Measurements from ENCODE around the gene ITGA1.
"Not testable (repeated sequence)": the region's sequence is repeated elsewhere in the genome, so short reads cannot be mapped to it uniquely, and the experiment has no call there.

The ITGA1 gene

GRCh38 chr5:52801329-52801728, 13.6 kb downstream of the ITGA1 start:
- peak; percentile 13 for DNase-seq (ENCODE audit: low spot score)

DNA sequence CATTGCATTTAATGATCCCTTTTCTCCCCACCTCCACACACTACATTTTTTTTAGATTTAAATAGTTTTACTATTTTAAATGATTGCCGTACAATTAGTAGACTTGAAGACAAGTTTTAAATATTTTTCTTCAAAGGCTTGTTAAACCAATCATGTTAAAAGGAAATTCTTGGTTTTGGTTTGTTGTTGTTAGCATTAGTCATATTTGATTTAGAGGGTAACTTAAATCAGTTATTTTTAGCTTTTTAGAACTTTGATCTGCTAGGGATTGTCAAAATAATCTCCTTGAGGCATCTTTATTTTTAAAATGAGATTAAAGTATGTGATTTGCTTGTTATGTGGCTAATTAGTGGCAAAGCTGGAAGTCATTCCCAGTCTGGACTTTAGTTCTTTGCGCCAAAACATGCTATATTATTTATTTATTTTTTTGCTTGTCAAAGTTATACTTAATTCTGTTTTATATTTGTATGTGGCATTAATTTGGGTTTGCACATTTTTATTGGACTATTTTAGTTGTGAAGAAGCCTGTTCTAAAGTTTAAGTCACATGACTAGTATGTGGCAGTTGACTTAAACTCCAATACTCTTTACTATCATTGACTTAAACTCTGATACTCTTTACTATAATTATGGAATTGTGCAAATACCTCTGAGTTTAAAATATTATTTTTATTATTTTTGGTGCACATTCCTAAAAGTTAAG, 14.7 kb downstream of the ITGA1 start:
- DNase-seq (ENCODE audit: low spot score): no peak

GRCh38 chr5:52802974-52803336, 15.2 kb downstream of the ITGA1 start:
- DNase-seq (ENCODE audit: low spot score): no peak

- no peak for DNase-seq (ENCODE audit: low spot score)
Measured at GRCh38 chr5:52804387-52804791, 16.7 kb downstream of the ITGA1 start.

- no peak for DNase-seq (ENCODE audit: low spot score)
Measured at GRCh38 chr5:52804981-52805380, 17.3 kb downstream of the ITGA1 start.

- DNase-seq (ENCODE audit: low spot score): no peak
Measured at GRCh38 chr5:52805615-52806014, 17.9 kb downstream of the ITGA1 start.

DNA sequence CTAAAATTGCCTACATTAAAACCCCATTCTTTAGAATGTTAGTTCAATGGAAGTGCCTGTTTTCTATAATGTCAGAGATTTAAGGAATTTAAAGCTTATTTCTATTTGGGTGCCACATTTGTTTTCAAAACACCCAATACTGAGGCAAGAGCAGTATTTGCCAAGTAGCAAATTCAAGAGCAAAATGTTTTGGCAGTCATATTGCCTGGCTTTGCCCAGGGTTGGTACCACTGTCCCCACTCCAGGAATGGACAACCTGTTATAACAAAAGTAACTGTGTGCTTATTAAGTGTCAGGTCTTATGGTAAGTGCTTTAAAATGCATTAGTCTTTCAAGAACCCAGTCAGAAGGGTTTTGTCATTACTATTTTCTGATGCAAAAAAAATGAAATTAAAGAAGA, 19.3 kb downstream of the ITGA1 start:
- no peak for DNase-seq (ENCODE audit: low spot score)

DNA sequence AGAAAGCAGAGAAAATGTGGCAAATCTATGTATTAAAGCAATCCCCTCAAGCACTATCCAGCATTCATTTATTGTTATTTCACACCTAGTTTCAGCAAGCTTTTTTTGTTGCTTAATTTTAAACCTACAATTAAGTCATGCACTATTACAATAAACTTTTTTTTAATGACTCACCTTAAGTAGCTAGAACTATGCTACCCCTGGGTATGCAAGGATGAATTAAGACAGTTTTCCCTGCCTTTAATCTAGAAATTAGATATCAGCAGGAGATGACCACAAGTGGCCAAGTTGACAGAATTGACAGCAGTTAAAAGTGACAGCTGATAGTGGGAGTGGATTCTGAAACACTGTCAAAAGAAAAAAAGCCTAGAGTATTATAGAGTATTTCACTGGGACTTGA, 20.0 kb downstream of the ITGA1 start:
- no peak for DNase-seq (ENCODE audit: low spot score)

GRCh38 chr5:52808316-52808901, 20.7 kb downstream of the ITGA1 start:
- no peak for DNase-seq (ENCODE audit: low spot score)

GRCh38 chr5:52809884-52810283, 22.2 kb downstream of the ITGA1 start:
- no peak for DNase-seq (ENCODE audit: low spot score)

GRCh38 chr5:52810426-52810825, 22.7 kb downstream of the ITGA1 start:
- DNase-seq (ENCODE audit: low spot score): no peak

- DNase-seq (ENCODE audit: low spot score): no peak
Measured at GRCh38 chr5:52811067-52811749, 23.5 kb downstream of the ITGA1 start.

DNA sequence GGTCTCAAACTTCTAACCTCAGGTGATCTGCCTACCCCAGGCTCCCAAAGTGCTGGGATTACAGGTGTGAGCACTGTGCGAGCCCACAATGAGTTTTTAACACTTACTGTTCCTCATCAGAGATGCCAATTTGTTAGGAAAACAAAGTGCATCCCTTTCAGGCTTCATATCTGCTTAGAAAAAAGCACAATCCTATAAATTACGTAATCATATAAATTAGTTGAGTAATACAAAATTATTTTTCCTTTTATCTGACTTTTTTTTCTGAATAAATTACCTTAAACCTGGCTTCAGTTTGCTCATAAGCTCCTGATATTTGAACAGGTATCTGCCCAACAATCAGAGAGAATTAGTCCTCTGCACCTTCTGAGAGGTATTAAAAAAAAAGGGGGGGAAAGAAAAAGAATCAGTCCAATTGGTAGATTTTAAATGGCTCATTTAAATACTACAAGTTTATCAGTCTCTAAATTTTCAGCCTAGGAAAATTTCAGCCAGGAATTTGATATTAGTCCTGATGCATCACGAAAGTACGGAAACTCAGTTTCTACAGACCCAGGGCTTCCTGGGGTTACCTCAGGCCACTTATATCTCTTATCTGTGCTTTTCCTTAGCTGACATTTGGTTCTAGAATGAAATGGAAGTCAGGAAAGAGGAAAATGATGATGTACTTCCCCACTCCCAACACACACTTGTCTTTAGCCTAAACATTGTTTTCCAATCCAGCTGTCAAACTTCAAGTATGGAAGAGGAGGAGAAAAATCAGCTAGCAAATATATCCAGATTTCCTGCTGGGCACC, 26.8 kb downstream of the ITGA1 start:
- no peak for DNase-seq (ENCODE audit: low spot score)

DNA sequence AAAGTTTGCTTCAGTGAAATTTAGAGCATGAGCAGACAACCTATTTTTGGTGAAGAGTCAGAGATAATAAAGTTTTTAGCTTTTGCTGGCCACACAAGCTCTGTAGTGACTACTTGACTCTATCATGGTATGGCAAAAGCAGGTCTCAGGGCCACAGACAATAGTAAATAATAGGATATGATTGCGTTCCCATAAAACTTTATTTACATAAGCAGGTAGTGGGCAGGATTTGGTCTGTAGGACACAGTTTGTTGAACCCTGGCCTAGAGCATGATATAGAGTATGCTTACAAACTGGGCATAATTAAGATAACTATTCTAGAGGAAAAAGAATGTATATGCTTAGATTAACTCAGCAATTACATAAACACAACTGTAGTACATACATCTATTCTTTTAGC, 30.1 kb downstream of the ITGA1 start:
- no peak for DNase-seq (ENCODE audit: low spot score)

DNA sequence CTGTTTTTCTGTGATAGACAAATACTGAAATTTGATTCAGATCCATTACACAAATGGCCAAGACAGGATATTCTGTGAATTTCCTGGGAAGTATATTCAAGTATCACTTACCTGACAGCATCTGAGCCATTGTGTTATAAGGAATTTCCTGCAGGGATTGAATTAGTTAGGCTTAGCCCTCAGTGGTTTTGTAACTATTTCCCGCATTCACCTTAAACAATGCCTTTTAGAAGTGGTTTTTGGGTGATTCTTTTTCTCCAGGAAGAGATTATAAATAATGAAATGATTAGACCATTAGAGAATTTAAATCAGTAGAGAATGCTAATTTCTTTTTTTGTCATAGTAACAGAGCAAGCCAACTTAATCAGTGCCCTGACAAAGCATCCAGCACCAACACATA, 30.6 kb downstream of the ITGA1 start:
- no peak for DNase-seq (ENCODE audit: low spot score)

- not testable (repeated sequence) for DNase-seq (ENCODE audit: low spot score)
Measured at GRCh38 chr5:52818807-52819206, 31.1 kb downstream of the ITGA1 start.

- no peak for DNase-seq (ENCODE audit: low spot score)
Measured at GRCh38 chr5:52821901-52822300, 34.2 kb downstream of the ITGA1 start.

DNA sequence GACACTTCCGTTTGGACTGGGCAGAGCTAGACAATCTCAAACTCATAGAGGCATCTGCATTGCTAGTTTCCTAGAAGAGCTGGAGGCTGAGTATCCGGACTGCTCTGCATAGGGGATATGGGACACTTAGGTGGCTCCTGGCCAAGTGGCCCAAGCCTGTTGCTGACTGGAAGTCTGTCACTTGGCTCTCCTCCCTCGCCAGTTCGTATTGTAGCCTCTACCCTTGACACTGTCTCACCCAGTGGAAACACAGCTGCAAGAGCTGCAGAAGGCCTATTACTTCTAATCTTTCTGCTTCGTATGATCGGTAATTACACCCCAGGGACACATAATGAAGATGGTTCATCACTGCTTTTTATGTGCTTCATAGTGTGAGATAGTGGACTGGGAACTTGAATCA, 34.7 kb downstream of the ITGA1 start:
- no peak for DNase-seq (ENCODE audit: low spot score)

GRCh38 chr5:52824827-52825226, 37.1 kb downstream of the ITGA1 start:
- no peak for DNase-seq (ENCODE audit: low spot score)

- DNase-seq (ENCODE audit: low spot score): no peak
Measured at GRCh38 chr5:52825826-52826225, 38.1 kb downstream of the ITGA1 start.

DNA sequence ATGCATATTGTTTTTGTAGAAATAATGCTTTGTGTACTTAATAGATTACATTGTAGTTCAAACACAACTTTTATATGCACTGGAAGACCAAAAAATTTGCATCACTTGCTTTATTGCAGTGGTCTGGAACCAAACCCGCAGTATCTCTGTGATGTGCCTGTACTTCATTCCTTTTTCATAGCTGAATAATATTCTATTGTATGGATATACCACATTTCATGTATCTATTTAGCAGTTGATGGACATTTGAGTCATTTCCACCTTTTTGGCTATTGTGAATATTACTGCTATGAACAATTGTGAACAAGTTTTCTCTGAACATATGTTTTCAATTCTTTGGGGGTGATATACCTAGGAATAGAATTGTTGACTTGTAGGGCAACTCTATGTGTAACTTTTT, 40.1 kb downstream of the ITGA1 start:
- no peak for DNase-seq (ENCODE audit: low spot score)

- DNase-seq (ENCODE audit: low spot score): no peak
Measured at GRCh38 chr5:52829664-52830063, 41.9 kb downstream of the ITGA1 start.

- DNase-seq (ENCODE audit: low spot score): no peak
Measured at GRCh38 chr5:52830650-52831049, 42.9 kb downstream of the ITGA1 start.

Data from Ammon's horn (tissue), 1 donor.